HG02943 (cell line): Measurements from ENCODE around the gene LIMD2.
"Not testable (repeated sequence)": the region's sequence is repeated elsewhere in the genome, so short reads cannot be mapped to it uniquely, and the experiment has no call there.

Experiments used
- ATAC-seq: cut with Tn5 transposase; IDR thresholded peaks from one replicate; pipeline ENCODE4 v1.9.1; 2021; ENCODE audit warnings: mild to moderate bottlenecking, low read depth, moderate library complexity; ENCODE audit not compliant: unreplicated experiment

LIMD2 gene

GRCh38 chr17:63699638-63700527 is at the start of gene LIMD2:
TSS of gene LIMD2 (minus strand) at chr17:63700125. CDS start at chr17:63699298, 827 bp downstream.
- ATAC-seq, result peak; percentile 16

DNA sequence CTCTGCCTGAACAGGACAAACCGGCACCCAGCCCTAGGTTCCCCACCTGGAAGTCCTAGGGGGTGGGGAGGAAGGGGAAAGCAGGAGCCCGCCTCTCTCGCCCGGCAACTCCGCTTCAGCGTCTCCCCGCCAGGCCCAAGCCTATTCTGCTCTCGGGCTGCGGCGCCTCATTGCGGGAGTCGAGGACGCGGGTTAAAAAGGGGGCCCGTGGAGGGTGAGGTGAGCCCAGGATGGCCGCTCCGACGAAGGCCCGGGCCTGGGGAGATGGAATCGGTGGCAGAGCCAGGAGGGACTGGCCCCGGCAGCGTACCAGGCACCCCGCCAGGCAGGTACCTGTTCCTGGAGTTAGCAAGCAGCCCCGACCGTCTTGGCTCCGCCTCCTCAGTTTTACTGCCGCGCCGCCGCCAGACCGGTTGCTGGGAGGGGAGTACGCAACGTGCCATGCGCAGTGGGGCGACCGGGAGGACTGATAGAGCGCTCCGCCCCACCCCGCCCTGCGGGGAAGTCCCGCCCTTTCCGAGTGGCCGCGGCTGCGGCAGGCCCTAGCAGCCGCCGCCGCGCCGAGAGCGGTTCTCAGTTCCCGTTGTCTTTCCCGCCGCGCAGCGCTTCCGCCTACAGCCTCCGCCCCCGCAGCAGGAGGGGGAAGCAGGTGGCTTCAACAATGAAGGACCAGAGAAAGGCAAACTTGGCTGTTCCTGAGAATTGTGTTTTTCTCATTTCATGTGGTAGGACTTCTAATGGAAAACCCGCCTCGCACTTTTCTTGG is 41.7 kb upstream of the LIMD2 start, which contains the start of gene STRADA:
Gene STRADA (minus strand): TSS at position 392 of the 766 bp plus-strand sequence. CDS start 13,430 bp downstream, outside the sequence.
- ATAC-seq, result peak; percentile 77

DNA sequence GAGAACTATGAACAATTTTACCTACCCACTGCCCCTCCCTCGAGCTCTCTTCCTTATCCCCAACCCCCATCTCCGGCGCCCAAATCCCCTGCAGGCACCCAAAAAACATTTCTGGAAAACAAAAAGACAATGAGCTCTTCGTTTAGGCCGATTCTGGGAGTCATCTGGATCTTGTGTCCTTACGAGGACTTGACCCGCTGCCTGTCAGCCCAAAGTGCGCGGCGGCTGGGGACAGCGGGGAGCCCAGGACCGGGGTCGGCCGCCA is 41.1 kb upstream of the LIMD2 start:
- peak; percentile 41 for ATAC-seq

DNA sequence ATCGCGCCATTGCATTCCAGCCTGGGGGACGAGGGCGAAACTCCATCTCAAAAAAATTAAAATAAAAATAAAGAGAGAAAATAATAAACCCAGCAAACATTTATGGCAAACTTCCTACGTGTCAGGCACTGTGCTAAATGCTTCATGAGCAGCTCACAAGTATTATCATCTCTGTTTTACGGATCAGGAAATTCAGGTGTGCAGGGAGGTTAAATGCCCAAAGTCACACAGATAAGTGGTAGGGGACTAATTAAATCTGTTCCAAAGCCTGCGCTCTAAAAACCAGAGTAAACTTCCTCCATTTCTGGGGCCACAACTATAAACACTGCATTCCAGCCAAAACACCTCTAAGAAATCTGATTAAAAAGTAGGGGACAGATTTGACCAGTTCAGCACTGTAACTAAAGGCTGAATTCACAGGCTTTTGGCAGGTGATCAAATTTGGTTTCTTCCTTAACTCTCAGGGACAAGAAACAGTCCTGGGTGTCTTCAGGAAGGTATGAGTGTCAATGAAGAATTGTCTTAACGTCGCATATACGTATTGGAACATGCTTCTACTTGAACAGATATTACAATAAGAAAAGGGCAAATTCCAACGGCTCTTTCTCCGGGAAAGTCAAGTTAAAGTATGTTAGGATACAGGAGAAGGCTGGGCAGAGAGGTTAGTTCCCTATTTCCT is 40.7 kb upstream of the LIMD2 start:
- ATAC-seq, result no peak

DNA sequence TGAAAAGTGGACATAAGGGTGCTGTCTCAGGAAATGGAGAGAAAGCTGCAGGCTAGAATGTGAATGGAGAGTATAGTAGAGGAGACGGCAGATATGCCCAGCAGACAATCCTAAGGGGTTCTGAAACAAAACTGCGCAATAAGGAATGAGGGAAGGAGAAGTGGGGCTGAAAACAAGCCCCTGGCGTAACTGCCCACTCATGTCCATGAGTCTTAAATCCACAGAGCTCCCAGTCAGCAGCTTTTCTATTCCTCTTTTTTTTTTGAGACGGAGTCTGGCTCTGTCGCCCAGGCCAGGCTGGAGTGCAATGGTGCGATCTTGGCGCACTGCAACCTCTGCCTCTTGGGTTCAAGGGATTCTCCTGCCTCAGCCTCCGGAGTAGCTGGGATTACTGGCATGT is 35.8 kb upstream of the LIMD2 start:
- no peak for ATAC-seq

- no peak for ATAC-seq
Observed at GRCh38 chr17:63722403-63722802, 22.5 kb upstream of the LIMD2 start.

GRCh38 chr17:63720194-63720593 is 20.3 kb upstream of the LIMD2 start:
- not testable (repeated sequence) for ATAC-seq

- no peak for ATAC-seq
Observed at GRCh38 chr17:63718988-63719387, 19.1 kb upstream of the LIMD2 start.

- no peak for ATAC-seq
Observed at GRCh38 chr17:63716426-63716825, 16.5 kb upstream of the LIMD2 start.

- no peak for ATAC-seq
Observed at GRCh38 chr17:63714550-63715277, 14.8 kb upstream of the LIMD2 start.

DNA sequence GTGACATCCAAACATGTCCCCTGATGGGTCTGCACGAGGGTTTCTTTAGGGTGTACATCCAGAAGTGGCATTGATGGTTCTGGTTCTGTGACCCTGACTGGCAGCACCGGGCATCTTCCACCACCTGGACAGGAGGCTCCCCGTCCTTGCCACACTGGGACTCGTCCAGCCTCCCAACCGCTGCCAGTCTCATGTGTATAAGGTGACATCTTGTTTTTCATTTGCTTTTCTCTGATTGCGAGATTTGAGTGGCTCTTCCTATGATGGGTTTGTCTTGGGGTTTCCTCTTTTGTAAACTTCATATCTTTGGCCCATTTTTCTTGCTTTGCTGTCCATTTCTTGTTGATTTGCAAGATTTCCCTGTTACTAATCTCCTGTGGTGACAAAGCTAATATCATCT is 9.2 kb upstream of the LIMD2 start:
- ATAC-seq, result no peak

DNA sequence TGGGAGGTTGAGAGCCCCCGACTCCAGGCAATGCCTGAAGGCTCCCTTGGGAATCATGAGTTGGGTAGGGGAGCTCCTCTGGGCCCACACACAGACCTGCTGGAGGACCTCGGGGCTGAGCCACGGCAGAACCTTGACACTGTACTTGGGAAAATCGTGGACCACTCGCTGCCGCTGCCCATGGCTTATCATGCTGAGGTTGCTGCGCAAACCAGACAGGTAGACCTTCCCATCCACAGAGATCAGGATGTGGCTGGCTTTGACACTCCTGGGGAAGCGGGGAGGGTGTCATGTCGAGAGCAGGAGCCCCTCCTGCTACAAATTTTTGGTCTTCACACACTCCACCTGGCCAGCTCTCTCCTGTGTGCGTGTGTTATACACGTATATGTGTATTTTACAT is 7.2 kb upstream of the LIMD2 start:
- ATAC-seq, result no peak

DNA sequence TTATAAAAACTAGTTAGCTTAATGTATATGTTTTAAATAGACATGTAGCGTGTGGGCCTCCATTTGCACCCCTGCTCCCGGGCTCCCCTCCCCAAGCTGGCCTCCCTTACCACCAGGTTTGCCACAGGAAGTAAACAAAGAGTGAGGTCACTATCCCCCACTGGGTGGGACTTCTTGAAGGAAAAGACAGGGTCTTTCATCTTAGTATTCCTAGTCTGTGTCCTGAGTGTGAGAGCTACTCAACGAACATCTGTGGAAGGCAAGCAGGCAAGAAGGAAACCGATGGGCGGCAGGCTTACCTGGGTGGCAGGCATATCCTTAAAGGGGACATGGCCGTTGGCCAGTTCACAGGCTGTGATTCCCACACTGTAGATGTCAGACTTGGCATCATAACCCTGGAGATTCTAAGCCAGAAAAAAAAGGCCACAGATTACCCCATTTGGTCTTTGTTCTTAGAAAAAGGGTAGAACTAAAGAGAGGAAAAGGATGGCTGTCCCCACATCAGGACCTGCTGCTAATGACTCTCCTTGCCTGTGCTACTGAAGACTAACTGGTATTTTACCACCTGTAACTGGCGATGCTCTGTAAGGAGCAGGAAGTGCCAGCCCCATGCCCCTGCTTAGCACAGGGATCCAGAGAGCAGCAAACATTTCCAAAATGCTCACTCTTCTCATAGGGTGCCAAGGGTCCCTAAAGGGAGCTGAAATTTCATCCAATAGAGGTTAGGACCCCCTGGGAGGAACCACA is 6.6 kb upstream of the LIMD2 start:
- ATAC-seq, result no peak

- no peak for ATAC-seq
Observed at GRCh38 chr17:63705657-63706056, 5.7 kb upstream of the LIMD2 start.

- ATAC-seq, result no peak
Observed at GRCh38 chr17:63704836-63705235, 4.9 kb upstream of the LIMD2 start.

GRCh38 chr17:63704259-63704576 is 4.3 kb upstream of the LIMD2 start:
- no peak for ATAC-seq

DNA sequence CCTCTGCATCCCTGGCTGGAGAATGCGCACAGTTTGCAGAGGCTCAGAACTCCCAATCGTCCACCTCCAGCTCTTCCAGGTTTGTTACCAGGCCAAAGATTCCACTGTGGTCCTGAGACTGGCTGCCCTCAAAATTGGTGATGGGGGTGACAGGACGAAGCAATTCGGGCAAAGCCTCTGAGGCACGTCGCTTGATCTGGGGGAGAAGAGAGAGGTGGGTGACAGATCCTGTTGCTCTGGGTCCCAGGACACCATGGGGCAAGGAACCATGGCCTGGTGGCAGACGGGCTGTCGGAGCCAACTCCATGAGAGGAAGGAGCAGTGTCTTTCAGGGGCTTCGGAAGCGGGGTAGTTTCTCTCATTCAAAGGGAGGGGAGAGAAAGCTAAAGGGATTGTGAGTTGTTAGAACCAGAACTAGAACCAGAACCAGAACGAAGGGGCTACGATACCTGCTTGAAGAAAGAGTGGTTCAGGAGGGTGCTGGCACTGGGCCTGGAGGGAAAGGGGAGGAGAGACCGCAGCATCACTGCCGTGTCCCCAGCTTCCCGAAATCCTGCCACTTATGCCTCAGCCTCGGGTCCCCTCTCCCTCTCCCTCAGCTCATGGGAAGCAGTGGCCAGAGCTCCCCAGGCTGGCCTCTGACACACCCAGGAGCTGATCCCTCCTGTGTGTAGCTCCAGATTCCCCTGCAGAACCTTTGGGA is 3.8 kb upstream of the LIMD2 start:
- ATAC-seq, result no peak

DNA sequence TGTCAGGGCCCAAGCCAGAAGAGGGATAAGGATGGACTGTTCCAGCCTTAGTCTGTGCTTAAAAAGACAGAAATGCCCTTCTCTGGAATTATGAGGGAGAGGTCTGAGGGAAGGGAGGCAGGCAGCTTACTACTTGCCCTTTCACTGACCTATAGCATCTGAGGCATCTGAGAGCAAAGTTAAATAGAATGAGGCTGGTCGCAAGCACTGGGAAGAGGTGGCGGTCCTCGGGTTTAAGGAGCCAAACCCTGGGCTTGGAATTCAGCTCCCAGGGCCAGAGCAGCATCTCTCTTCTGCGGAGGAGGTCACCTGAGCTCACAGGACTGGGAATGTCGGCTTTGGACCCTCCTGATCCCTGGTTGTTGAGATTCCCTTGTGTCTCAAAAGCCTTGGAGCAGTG is 3.1 kb upstream of the LIMD2 start:
- no peak for ATAC-seq

- ATAC-seq, result no peak
Observed at GRCh38 chr17:63702721-63703015, 2.7 kb upstream of the LIMD2 start.
